Left lung (tissue), 10 donors: ENCODE results near the gene VPS35L. TPM values are rescaled to one million over a fixed set of nuclear protein-coding genes. Genes with fewer than 3 reads are reported as not detected.

Experiments used
- ATAC-seq: fragments of 200-7000 bp; cut with Tn5 transposase; one replicate; pipeline ENCODE4 v1.9.1; 2020; ENCODE audit warnings: moderate library complexity
- DNase-seq, 4 donors: peaks; one replicate each; pipeline ENCODE4 v3.0.0-alpha.2; 2013 to 2020
- H3K27ac ChIP-seq, 2 donors: fragments of 200-600 bp; sonication (generic) in 1 of 2; one replicate each; pipeline versions ENCODE4 v1.5.0 to v1.8.0; 2020 to 2021
- H3K27me3 ChIP-seq, 2 donors: fragments of 200-600 bp; sonication (generic) in 1 of 2; one replicate each; pipeline versions ENCODE4 v1.5.0 to v1.8.0; 2020 to 2021
- H3K36me3 ChIP-seq, 2 donors: fragments of 200-600 bp; sonication (generic) in 1 of 2; one replicate each; pipeline versions ENCODE4 v1.5.0 to v1.8.0; 2020 to 2021
- H3K4me1 ChIP-seq, 2 donors: fragments of 200-600 bp; one replicate each; pipeline ENCODE4 v1.8.0; 2021
- H3K4me3 ChIP-seq, 2 donors: fragments of 200-600 bp; sonication (generic) in 1 of 2; one replicate each; pipeline versions ENCODE4 v1.5.0 to v1.8.0; 2020 to 2021; ENCODE audit warnings: mild to moderate bottlenecking in 1 of 2
- H3K9me3 ChIP-seq, 2 donors: fragments of 200-600 bp; sonication (generic) in 1 of 2; one replicate each; pipeline versions ENCODE4 v1.5.0 to v1.8.0; 2020 to 2021
- intact Hi-C, 2 donors: fragments of 100-400 bp; cut with DNase I; formaldehyde crosslinking; loops; one replicate each; pipeline versions ENCODE4 v1.11.2 to v1.14.2; 2022
- polyA plus RNA-seq, 6 donors: library from polyadenylated mRNA; unstranded; fragments of 120-200 nt; gene quantifications; one replicate each; pipeline ENCODE4 v1.2.1, GENCODE V29; 2013; ENCODE audit not compliant: insufficient read length in 6 of 6
- total RNA-seq, 2 donors: library from RNA; stranded (reverse); fragmentation: NEBNext Ultra II Directional; extraction: Animal tissue kit (Norgen Biotek cat#: 25700); gene quantifications; one replicate each; pipeline ENCODE4 v1.2.1, GENCODE V29; 2021
- TF ChIP-seq, protein P1 (sequence below), 2 donors: fragments of 200-600 bp; sonication (generic) in 1 of 2; IDR thresholded peaks; one replicate each; pipeline versions ENCODE4 v1.5.0 to v1.8.0; 2021; ENCODE audit warnings: antibody characterized with exemption in 2 of 2
- donor health status: DM: no; HTN: yes; CAD: no.
- donor health status: DM: no; HTN: no; CAD: no.

VPS35L gene
- total and polyA plus RNA-seq, 8 donors: 54.8 to 70.2 (median 57.7) TPM

DNA sequence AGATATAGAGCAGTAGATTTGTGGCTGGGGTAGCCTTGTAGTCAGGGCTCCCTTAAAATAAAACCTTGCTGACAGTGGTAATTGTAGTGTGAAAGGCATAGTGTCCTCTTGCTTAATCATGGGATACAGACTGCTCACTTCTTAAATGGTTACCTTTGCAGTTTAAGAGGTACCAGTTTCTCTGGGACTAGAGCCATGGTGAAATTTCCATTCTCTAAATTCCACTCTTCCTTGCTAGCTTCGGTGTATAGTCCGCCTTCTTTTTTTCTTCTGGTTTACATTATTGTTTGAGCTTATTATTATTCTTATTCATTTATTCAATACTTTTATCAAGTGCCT lies 30.1 kb upstream of the VPS35L start:
- Histone ChIP-seq H3K36me3 (peaks cover 0 to 18% of the 10 kb centered on the region in 2 donors), H3K27ac (peak overlapping the region in 1 of 2 donors; percentile 97), H3K27me3 (no peaks in the 10 kb centered on the region), H3K4me1 (peaks cover 19 to 40% of the 10 kb centered on the region in 2 donors), H3K9me3 (no peaks in the 10 kb centered on the region), H3K4me3 (peak overlapping the region; percentile 92 to 97)
- ATAC-seq (no peak), DNase-seq (no peak)
- TF ChIP-seq, protein P1, sequence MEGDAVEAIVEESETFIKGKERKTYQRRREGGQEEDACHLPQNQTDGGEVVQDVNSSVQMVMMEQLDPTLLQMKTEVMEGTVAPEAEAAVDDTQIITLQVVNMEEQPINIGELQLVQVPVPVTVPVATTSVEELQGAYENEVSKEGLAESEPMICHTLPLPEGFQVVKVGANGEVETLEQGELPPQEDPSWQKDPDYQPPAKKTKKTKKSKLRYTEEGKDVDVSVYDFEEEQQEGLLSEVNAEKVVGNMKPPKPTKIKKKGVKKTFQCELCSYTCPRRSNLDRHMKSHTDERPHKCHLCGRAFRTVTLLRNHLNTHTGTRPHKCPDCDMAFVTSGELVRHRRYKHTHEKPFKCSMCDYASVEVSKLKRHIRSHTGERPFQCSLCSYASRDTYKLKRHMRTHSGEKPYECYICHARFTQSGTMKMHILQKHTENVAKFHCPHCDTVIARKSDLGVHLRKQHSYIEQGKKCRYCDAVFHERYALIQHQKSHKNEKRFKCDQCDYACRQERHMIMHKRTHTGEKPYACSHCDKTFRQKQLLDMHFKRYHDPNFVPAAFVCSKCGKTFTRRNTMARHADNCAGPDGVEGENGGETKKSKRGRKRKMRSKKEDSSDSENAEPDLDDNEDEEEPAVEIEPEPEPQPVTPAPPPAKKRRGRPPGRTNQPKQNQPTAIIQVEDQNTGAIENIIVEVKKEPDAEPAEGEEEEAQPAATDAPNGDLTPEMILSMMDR (IDR thresholded peaks at IDR 0.05): no peak
- intact Hi-C loops: no loop called here

DNA sequence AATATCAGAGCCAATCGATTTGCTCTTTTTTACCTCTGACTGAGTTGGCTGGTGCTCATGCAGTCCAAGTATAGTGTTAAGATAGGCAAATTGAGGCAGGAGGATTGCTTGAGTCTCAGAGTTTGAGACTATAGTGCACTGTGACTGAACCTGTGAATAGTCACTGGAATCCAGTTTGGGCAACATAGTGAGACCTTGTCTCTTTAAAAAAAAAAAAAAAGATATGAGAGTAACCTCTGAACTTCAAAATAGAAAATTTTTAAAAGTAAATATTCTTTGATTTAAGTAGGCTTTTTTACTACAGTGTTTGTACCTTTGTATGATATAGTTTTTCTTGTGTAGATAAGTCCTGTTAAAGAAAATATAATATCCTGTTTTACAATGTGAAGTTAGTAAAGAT lies 28.3 kb upstream of the VPS35L start:
- TF ChIP-seq, protein P1 (IDR thresholded peaks at IDR 0.05): no peak
- ATAC-seq (no peak), DNase-seq (no peak)
- intact Hi-C loops: no loop called here
- no peak overlapping the region for H3K4me3 ChIP-seq
- H3K9me3 ChIP-seq: no peaks in the 10 kb centered on the region
- peaks cover 13 to 28% of the 10 kb centered on the region in 2 donors for H3K4me1 ChIP-seq
- H3K27me3 ChIP-seq: no peaks in the 10 kb centered on the region
- peaks cover 0 to 21% of the 10 kb centered on the region in 2 donors for H3K36me3 ChIP-seq
- H3K27ac ChIP-seq: no peak overlapping the region

DNA sequence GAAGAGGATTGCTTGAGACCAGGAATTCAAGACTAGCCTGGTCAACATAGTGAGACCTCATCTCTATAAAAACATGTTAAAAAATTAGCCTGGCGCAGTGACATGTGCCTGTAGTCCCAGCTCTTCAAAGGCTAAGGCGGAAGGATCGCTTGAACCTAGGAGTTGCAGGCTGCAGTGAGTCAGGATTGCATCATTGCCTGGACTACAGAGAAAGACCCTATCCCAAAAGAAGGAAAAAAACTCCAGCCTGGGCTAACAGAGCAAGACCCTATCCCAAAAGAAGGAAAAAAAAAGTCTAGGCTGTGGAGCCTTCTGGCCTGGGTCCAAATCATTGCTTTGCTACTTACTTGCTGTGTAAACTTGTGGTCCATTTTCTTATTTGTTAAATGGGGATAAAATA lies 26.8 kb upstream of the VPS35L start:
- Histone ChIP-seq H3K4me1 (peaks cover 8 to 14% of the 10 kb centered on the region in 2 donors), H3K36me3 (peaks cover 0 to 33% of the 10 kb centered on the region in 2 donors), H3K9me3 (no peaks in the 10 kb centered on the region), H3K27me3 (no peaks in the 10 kb centered on the region), H3K4me3 (no peak overlapping the region), H3K27ac (no peak overlapping the region)
- ATAC-seq (no peak), DNase-seq (no peak)
- TF ChIP-seq, protein P1 (IDR thresholded peaks at IDR 0.05): no peak
- intact Hi-C loops: no loop called here

DNA sequence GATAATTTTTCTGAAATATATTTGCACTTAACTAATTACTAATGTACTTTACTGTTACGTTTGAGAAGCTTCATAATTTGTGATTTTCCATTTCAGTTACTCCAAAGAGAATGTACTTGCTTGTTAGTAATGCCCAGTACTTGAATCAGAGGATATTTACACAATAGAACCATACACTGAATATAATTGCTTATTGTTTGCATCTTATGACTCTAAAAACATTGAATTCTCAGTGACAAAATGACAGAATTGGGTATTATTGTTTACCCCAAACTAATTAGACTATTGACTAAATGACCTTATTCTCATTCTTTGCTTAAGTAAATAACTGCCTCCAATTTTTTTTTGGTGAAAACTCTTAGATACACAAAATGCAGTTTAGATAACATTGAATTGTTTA lies 22.9 kb upstream of the VPS35L start:
- DNase-seq (no peak), ATAC-seq (no peak)
- Histone ChIP-seq H3K36me3 (peaks cover 0 to 62% of the 10 kb centered on the region in 2 donors), H3K9me3 (no peaks in the 10 kb centered on the region), H3K27me3 (no peaks in the 10 kb centered on the region), H3K27ac (no peak overlapping the region), H3K4me1 (no peaks in the 10 kb centered on the region), H3K4me3 (no peak overlapping the region)
- TF ChIP-seq, protein P1 (IDR thresholded peaks at IDR 0.05): no peak
- intact Hi-C loops: no loop called here

DNA sequence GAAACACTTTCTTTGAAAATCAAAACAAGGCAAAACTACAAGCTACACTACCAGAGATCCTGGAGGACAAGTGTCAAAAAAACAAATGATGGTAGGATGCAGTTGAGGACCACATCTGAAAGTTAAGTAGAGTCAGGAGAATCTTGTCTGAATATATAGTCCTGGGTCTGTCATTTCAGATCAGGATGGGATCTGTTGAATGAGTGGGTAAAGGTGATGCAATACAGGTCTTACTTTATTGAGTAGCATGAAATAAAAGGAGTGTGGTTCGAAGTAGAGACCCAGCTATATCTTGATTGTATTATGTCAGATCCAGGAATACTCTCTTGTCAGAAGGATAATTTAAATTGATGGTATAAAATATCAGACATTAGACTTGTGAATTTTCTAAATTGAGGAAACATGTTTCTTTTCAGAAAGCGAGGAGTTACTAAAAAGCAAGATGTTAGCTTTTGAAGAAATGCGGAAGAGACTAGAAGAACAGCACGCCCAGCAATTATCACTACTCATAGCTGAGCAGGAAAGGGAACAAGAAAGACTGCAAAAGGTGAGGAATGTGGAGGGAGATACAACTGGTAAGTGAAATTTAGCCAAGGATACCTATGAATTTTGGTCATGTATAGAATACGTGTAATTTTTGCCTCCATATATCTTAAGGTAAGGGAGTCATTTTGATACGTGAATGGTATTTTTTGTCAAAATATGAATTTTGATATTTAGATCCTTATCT lies 15.1 kb upstream of the VPS35L start:
- TF ChIP-seq, protein P1 (IDR thresholded peaks at IDR 0.05): no peak
- H3K4me3 ChIP-seq: no peak overlapping the region

More for the DNA sequence above, 15.1 kb upstream of the VPS35L start:
- intact Hi-C loops: no loop called here
- H3K36me3 ChIP-seq: peaks cover 0 to 74% of the 10 kb centered on the region in 2 donors
- DNase-seq (no peak), ATAC-seq (no peak)
- no peaks in the 10 kb centered on the region for H3K9me3 ChIP-seq
- no peaks in the 10 kb centered on the region for H3K27me3 ChIP-seq
- H3K4me1 ChIP-seq: no peaks in the 10 kb centered on the region
- no peak overlapping the region for H3K27ac ChIP-seq
